ENCODE measurements around the gene ATP6V0A1.

ATP6V0A1 gene

GRCh38 chr17:42526031-42526444 is 67.4 kb downstream of the ATP6V0A1 start:
- no peak for DNase-seq (ENCODE audit: low spot score)
- TF ChIP-seq, protein P1, sequence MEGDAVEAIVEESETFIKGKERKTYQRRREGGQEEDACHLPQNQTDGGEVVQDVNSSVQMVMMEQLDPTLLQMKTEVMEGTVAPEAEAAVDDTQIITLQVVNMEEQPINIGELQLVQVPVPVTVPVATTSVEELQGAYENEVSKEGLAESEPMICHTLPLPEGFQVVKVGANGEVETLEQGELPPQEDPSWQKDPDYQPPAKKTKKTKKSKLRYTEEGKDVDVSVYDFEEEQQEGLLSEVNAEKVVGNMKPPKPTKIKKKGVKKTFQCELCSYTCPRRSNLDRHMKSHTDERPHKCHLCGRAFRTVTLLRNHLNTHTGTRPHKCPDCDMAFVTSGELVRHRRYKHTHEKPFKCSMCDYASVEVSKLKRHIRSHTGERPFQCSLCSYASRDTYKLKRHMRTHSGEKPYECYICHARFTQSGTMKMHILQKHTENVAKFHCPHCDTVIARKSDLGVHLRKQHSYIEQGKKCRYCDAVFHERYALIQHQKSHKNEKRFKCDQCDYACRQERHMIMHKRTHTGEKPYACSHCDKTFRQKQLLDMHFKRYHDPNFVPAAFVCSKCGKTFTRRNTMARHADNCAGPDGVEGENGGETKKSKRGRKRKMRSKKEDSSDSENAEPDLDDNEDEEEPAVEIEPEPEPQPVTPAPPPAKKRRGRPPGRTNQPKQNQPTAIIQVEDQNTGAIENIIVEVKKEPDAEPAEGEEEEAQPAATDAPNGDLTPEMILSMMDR (IDR thresholded peaks at IDR 0.05; ENCODE audit: borderline replicate concordance, control extremely low read depth, extremely low read depth, insufficient read depth, missing control alignments), result no peak
- in situ Hi-C loops (cut with MboI; ENCODE audit: low sequenced_read_pairs, unreplicated experiment), result loop anchor here (5.0 kb wide), 1 partner anchor 204 kb away; no protein-coding TSS in a partner anchor

- TF ChIP-seq, protein P1 (IDR thresholded peaks at IDR 0.05; ENCODE audit: borderline replicate concordance, control extremely low read depth, extremely low read depth, insufficient read depth, missing control alignments), result no peak
These were observed 69.3 kb downstream of the ATP6V0A1 start for GRCh38 chr17:42527932-42528331.

GRCh38 chr17:42529061-42529460 is 70.4 kb downstream of the ATP6V0A1 start:
- DNase-seq (ENCODE audit: low spot score), result no peak
- TF ChIP-seq, protein P1 (IDR thresholded peaks at IDR 0.05; ENCODE audit: borderline replicate concordance, control extremely low read depth, extremely low read depth, insufficient read depth, missing control alignments), result no peak
- in situ Hi-C loops (cut with MboI; ENCODE audit: low sequenced_read_pairs, unreplicated experiment), result loop anchor here (5.0 kb wide), 1 partner anchor 207 kb away; no protein-coding TSS in a partner anchor

More at GRCh38 chr17:42527932-42528331, 69.3 kb downstream of the ATP6V0A1 start:
- in situ Hi-C loops (cut with MboI; ENCODE audit: low sequenced_read_pairs, unreplicated experiment), result loop anchor here (5.0 kb wide), 1 partner anchor 206 kb away; no protein-coding TSS in a partner anchor
- DNase-seq (ENCODE audit: low spot score), result no peak

DNA sequence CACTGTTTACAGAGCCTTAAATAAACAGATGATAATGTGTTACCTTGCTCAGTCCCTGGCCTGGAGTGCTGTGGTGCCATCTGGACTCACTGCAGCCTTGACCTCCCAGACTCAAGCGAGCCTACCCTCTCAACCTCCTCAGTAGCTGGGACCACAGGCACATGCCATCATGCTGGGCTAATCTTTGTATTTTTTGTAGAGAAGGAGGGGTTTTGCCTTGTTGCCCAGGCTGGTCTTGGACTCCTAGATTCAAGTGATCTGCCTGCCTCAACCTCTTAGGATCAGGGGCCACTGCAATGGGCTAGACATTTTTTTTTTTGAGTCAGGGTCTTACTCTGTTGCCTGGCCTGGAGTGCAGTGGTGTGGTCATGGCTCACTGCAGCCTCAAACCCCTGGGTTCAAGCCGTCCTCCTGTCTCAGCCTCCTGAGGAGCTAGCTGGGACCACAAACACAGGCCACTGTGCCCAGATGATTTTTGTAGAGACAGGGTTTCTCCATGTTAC is 72.3 kb downstream of the ATP6V0A1 start:
- in situ Hi-C loops (cut with MboI; ENCODE audit: low sequenced_read_pairs, unreplicated experiment), result no loop called here
- no peak for DNase-seq (ENCODE audit: low spot score)
- TF ChIP-seq, protein P1 (IDR thresholded peaks at IDR 0.05; ENCODE audit: borderline replicate concordance, control extremely low read depth, extremely low read depth, insufficient read depth, missing control alignments), result no peak

DNA sequence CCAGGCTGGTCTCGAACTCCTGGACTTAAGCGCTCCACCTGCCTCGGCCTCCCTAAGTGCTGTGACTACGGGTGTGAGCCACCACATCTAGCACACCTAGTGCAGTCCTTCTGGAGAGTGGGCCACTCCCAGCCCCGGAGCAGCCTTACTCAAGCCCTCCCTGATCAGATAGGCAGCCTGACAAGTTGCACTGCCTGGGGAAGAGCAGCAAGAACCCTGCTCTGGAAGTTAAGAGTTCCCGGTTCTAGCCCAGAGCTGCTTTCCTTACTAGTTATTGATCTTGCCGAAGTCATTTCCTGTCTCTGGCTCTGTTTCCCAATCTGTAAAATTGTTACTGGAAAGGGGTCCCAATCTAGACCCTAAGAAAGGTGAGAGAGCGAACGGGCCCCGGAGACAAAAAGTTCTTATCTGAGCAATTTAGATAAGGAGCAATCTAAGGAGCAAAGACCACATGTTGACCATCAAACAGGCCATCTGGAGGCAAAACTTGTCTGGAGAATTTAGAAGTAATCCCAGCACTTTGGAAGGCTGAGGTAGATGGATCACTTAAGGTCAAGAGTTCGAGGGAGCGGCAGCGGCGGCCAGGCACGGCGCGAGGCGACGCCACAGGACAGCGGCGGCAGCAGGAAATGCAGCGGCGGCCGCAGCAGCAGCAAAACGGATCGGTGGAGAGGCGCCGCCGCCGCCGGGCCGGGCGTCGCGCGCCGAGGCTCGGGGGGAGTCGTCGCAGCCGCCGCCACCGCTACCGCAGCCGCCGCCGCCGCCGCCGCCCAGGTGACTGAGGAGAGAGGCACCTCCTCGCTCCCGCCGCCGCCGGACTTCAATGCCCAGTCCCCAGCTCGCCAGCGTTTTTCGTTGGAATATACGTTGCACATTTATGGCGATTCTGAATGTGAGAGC is 73.0 kb downstream of the ATP6V0A1 start:
- in situ Hi-C loops (cut with MboI; ENCODE audit: low sequenced_read_pairs, unreplicated experiment), result no loop called here
- peak; percentile 73 for DNase-seq (ENCODE audit: low spot score)
- TF ChIP-seq, protein P1 (IDR thresholded peaks at IDR 0.05; ENCODE audit: borderline replicate concordance, control extremely low read depth, extremely low read depth, insufficient read depth, missing control alignments), result peak; percentile 23

DNA sequence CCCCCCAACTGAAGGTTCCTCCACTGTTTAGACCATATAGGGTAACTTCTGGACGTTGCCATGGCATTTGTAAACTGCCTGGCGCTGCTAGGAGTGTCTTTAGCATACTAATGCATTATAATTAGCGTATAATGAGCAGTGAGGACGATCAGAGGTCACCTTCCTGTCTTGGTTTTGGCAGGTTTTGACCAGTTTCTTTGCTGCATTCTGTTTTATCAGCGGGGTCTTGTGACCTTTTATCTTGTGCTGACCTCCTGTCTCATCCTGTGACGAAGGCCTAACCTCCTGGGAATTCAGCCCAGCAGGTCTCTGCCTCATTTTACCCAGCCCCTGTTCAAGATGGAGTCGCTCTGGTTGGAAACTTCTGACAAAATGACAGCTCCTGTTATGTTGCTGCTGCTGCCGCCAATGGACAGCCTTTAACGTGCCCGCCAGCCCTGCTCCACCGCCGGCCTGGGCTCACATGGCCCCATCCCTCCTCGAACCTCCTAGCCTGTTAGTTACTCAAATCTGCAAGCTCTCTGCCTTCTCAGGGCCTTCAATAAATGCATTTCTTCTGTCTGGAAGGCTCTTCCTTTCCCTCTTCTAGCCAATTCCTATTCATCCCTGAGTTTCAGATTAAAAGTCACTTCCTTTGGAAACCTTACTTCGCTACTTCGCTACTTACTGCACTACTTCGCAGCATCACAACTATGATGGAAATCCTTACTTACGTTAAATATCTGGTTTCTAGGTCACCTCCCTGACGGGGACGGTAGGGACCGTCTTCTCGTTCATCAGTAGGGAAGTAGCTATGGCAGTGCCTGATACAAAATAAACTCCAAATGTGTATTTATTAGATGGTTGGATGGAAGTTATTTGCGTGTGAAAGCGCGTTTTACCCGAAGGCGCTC is 76.7 kb downstream of the ATP6V0A1 start:
- no peak for DNase-seq (ENCODE audit: low spot score)
- in situ Hi-C loops (cut with MboI; ENCODE audit: low sequenced_read_pairs, unreplicated experiment), result no loop called here
- TF ChIP-seq, protein P1 (IDR thresholded peaks at IDR 0.05; ENCODE audit: borderline replicate concordance, control extremely low read depth, extremely low read depth, insufficient read depth, missing control alignments), result no peak
